ENCODE results near the gene GFOD2.

GFOD2 gene

DNA sequence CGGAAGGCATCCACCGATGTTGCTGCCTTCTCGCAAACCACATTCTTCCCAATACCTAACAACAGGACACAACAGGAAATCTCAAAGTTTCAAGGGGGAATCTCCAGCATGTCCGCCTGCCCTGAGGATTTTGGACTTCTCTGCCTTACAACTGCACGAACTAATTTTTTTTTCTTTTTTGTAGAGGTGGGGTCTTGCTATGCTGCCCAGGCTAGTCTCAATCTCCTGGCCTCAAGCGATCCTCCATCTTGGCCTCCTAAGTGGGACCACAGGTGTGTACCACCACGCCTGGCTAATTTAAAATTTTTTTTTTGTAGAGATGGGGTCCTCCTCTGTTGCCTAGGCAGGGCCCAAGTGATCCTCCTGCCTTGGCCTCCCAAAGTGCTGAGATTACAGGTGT is 43.1 kb downstream of the GFOD2 start:
- Histone ChIP-seq H4K20me1 (ENCODE audit: insufficient read depth, low read length) (no peaks in the 10 kb centered on the region), H3K4me2 (ENCODE audit: low read length) (no peak overlapping the region), H3K79me2 (ENCODE audit: low read length) (no peaks in the 10 kb centered on the region), H3K27me3 (ENCODE audit: low read depth, low read length) (no peaks in the 10 kb centered on the region), H3K9me3 (ENCODE audit: insufficient read depth, low read length) (no peaks in the 10 kb centered on the region), H3K4me3 (ENCODE audit: low read length) (no peak overlapping the region), H3K27ac (ENCODE audit: low read length) (no peak overlapping the region), H2AFZ (ENCODE audit: low read depth, low read length) (no peak overlapping the region), H3K4me1 (ENCODE audit: low read length) (peaks cover 16% of the 10 kb centered on the region), H3K36me3 (replicated peaks; ENCODE audit: low read depth, low read length) (no peaks in the 10 kb centered on the region), H3K9ac (ENCODE audit: low read length) (no peak overlapping the region)
- no peak for TF ChIP-seq EZH2phosphoT487 (IDR thresholded peaks at IDR 0.05; ENCODE audit: low read depth)
- TF ChIP-seq CTCF (IDR thresholded peaks at IDR 0.05; ENCODE audit: low read depth, low read length) = no peak

DNA sequence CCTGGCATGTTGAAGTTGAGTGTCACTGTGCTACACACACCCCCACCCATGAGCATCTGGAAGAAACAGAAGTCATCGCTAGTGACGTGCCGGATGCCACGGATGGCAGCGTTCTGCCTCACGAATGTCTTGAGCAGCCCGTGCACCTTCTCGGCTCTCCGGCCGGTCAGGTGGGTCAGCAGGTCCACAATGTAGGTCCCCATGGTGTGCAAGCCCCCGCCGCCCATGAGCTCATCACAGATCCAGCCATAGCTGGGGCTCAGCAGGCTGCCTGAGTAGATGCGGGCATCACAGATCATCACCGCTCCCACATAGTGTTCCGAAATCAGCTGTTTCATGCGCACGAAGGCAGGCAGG is 43.6 kb downstream of the GFOD2 start:
- Histone ChIP-seq H3K4me1 (ENCODE audit: low read length) (peaks cover 16% of the 10 kb centered on the region), H3K27ac (ENCODE audit: low read length) (no peak overlapping the region), H2AFZ (ENCODE audit: low read depth, low read length) (no peak overlapping the region), H3K9me3 (ENCODE audit: insufficient read depth, low read length) (no peaks in the 10 kb centered on the region), H3K36me3 (replicated peaks; ENCODE audit: low read depth, low read length) (no peaks in the 10 kb centered on the region), H3K4me2 (ENCODE audit: low read length) (no peak overlapping the region), H3K79me2 (ENCODE audit: low read length) (no peaks in the 10 kb centered on the region), H3K4me3 (ENCODE audit: low read length) (no peak overlapping the region), H4K20me1 (ENCODE audit: insufficient read depth, low read length) (no peaks in the 10 kb centered on the region), H3K9ac (ENCODE audit: low read length) (no peak overlapping the region), H3K27me3 (ENCODE audit: low read depth, low read length) (no peaks in the 10 kb centered on the region)
- no peak for TF ChIP-seq EZH2phosphoT487 (IDR thresholded peaks at IDR 0.05; ENCODE audit: low read depth)
- no peak for TF ChIP-seq CTCF (IDR thresholded peaks at IDR 0.05; ENCODE audit: low read depth, low read length)

DNA sequence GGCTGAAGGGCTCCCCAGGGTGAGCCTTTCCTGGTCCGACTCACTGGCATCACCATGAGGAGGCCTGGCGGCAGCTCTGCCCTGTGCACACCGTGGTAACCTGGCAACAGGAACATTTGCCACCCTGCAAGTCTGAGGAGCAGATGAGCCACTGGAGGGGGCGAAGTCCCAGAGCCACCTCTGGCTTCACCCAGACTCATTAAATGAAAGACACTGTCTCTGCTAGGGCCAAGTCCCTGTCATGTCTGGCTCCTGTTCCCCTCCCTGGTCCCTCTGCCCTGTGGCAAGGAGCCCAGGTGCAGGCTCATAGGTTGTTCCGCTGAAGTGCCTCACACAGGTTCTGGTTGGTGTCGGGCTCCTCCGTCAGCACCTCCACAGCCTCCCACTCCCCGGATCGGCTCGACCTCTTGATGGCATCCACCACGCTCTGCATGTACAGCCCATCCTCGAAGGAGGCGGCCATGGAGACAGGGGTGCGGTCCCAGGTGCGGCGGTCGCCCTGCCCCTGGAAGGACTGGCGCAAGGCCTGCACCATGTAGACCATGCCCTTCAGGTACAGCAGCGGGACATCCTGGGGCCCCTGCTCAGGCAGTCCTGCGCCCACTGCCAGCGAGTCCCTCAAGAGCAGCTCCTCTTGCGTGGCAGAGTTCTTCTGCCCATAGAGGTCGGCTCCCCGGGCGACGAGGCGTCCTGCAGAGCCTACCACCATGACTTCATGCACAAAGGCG is 44.1 kb downstream of the GFOD2 start:
- no peaks in the 10 kb centered on the region for H3K36me3 ChIP-seq (replicated peaks; ENCODE audit: low read depth, low read length)
- H3K4me1 ChIP-seq (ENCODE audit: low read length) = peaks cover 18% of the 10 kb centered on the region
- H4K20me1 ChIP-seq (ENCODE audit: insufficient read depth, low read length) = no peaks in the 10 kb centered on the region
- no peak overlapping the region for H3K27ac ChIP-seq (ENCODE audit: low read length)
- H3K9ac ChIP-seq (ENCODE audit: low read length) = no peak overlapping the region
- H3K79me2 ChIP-seq (ENCODE audit: low read length) = no peaks in the 10 kb centered on the region
- no peak overlapping the region for H3K4me3 ChIP-seq (ENCODE audit: low read length)
- H2AFZ ChIP-seq (ENCODE audit: low read depth, low read length) = no peak overlapping the region
- no peaks in the 10 kb centered on the region for H3K9me3 ChIP-seq (ENCODE audit: insufficient read depth, low read length)
- TF ChIP-seq CTCF (IDR thresholded peaks at IDR 0.05; ENCODE audit: low read depth, low read length) (no peak), EZH2phosphoT487 (IDR thresholded peaks at IDR 0.05; ENCODE audit: low read depth) (no peak)
- no peaks in the 10 kb centered on the region for H3K27me3 ChIP-seq (ENCODE audit: low read depth, low read length)
- no peak overlapping the region for H3K4me2 ChIP-seq (ENCODE audit: low read length)

- no peaks in the 10 kb centered on the region for H3K9me3 ChIP-seq (ENCODE audit: insufficient read depth, low read length)
- H4K20me1 ChIP-seq (ENCODE audit: insufficient read depth, low read length) = no peaks in the 10 kb centered on the region
- H3K9ac ChIP-seq (ENCODE audit: low read length) = no peak overlapping the region
- no peak overlapping the region for H3K27ac ChIP-seq (ENCODE audit: low read length)
- no peak overlapping the region for H3K4me3 ChIP-seq (ENCODE audit: low read length)
- no peaks in the 10 kb centered on the region for H3K27me3 ChIP-seq (ENCODE audit: low read depth, low read length)
- no peak overlapping the region for H3K4me2 ChIP-seq (ENCODE audit: low read length)
- no peak overlapping the region for H2AFZ ChIP-seq (ENCODE audit: low read depth, low read length)
- H3K79me2 ChIP-seq (ENCODE audit: low read length) = no peaks in the 10 kb centered on the region
- peaks cover 29% of the 10 kb centered on the region for H3K4me1 ChIP-seq (ENCODE audit: low read length)
- no peak for TF ChIP-seq CTCF (IDR thresholded peaks at IDR 0.05; ENCODE audit: low read depth, low read length)
- TF ChIP-seq EZH2phosphoT487 (IDR thresholded peaks at IDR 0.05; ENCODE audit: low read depth) = no peak
- H3K36me3 ChIP-seq (replicated peaks; ENCODE audit: low read depth, low read length) = no peaks in the 10 kb centered on the region
Observed at GRCh38 chr16:67673712-67674580, 45.2 kb downstream of the GFOD2 start.

Measured in OCI-LY3 (cell line).